NCI-H128 (cell line): Measurements from ENCODE around the gene SOX8.
"Not testable (repeated sequence)": the region's sequence is repeated elsewhere in the genome, so short reads cannot be mapped to it uniquely, and the experiment has no call there.

Experiments used
- DNase-seq: peaks from one replicate; lab custom pipeline; 2025; ENCODE audit not compliant: unreplicated experiment; lab: John Stamatoyannopoulos, UW

SOX8 gene

DNA sequence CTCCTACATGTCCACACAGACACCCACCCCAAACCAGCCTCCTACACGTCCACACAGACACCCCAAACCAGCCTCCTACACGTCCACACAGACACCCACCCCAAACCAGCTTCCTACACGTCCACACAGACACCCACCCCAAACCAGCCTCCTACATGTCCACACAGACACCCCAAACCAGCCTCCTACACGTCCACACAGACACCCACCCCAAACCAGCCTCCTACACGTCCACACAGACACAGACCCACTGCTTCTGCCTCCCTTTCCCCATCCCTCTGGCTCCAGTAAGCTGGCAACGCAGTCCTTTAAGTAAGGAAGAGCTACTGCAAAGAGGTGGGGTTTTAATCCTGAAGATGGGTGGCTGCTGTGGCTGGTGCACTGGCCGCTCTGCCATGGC is 27.8 kb upstream of the SOX8 start:
- DNase-seq: not testable (repeated sequence)

DNA sequence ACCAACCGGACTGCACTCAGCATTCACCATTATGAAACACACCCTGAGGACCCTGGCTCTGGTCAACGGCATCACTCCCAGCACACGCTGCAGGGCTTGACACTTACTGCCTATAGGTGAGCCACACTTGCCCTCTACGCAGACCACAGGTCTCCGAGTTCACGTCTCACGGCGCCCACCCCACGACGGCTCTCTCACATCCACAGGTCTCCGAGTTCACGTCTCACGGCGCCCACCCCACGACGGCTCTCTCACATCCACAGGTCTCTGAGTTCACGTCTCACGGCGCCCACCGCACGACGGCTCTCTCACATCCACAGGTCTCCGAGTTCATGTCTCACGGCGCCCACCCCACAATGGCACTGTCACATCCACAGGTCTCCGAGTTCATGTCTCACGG is 25.8 kb upstream of the SOX8 start:
- DNase-seq: not testable (repeated sequence)

DNA sequence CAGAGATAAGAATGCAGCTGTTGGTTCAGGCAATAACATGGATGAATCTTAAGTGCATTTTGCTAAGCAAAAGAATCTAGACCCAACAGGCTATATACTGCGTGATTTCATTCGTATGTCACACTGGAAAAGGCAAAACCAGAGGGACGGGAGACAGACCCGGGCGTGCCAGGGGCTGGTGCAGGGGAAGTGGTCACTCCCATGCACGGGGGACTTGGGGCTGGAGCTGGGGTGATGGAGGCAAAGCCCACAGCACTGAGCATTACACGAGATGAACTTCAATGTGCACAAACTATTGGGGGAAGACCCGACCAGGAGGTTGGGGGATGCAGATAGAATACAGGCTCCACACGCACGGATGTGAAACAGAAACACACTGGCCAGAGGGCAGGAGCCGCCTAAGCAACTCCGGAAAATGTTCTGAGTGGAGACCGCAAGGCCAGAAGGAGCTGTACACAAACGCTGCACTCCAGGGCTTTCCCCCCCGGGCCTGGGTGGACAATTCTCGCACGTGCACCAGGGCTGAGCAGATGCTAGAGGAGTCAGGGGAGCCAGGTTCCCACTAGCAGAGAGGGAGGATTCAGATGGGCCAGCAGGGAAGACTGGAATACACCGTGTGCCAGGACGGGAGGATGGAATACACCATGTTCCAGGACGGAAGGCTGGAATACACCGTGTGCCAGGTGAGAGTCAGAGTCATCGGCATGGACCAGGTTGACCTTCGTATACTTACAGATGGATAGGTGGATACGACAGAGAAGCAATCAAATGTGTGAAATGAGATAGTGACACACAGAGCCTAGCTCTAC is 22.1 kb upstream of the SOX8 start:
- no peak for DNase-seq

DNA sequence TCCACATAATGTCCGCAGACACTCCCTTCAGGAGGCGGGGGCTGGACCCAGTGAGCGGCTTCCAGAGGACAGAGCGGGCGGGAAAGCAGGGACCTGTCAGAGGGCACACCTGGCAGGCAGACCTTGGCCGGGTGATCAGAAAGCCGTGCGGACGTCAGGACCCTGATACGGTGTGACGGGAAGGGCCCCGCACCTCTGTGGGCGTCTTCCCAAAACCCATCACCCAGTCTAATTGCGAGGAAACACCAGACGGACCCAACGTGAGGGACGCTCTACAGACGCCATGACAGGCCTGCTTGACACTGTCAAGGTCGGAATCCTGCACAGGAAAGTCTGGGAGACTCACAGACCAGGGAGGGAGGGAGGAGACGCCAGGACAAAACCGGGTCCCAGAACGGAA is 19.2 kb upstream of the SOX8 start:
- DNase-seq: no peak

DNA sequence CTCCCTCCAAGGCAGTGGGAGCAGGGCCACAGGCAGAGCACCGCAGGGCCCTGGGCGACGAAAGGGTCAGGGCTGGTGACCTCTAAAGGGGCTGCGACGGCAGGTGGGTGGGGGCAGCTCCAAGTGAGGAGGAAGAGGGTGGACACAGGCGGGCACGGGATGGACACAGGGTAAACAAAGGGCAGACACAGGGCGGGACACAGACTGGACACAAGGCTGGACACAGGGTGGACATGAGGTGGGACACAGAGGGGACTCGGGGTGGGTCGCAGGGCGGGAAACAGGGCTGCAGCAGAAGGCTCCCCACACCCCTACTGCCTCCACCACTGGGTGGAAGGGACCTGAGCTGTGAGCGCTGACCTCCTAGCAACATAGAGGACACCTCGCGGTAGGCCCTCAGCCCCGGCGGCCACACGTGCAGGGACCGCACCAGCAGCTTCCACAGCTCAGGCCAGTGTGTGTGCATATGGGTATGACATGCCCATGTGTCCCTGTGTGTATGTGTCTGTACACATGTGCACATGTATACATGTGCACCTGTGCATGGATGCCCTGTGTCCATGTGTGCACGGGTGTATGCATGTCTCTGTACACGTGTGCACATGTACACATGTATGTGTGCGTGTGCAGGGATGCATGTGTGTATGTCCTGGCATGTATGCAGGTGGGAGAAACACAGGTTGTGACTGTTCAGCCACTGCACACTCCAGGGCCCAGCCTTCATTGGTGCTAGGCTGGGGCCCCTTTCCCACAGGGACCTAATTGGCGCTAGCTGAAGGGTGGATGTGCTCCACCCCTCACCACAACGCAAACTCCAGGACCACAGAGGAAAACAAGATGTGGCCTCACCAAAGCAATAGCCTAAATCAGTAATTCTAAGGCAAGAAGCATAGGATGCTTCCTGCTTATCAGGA is 18.4 kb upstream of the SOX8 start:
- DNase-seq: no peak

DNA sequence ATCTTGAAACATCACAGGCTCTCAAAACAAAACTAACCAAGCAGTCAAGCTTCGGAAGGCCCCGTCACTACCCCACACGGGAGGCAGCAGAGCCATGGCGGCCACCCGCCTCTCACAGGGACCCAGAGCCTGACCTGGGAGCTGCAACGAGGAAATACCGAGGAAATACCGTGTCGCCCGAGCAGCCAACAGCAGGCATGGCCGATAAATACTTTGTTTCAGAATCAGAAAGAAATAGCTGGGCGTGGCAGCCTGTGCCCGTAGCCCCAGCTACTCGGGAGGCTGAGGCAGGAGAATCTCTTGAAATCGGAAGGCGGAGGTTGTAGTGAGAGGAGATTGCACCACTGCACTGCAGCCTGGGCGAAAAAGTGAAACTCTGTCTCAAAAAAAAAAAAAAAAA is 17.7 kb upstream of the SOX8 start:
- no peak for DNase-seq

DNA sequence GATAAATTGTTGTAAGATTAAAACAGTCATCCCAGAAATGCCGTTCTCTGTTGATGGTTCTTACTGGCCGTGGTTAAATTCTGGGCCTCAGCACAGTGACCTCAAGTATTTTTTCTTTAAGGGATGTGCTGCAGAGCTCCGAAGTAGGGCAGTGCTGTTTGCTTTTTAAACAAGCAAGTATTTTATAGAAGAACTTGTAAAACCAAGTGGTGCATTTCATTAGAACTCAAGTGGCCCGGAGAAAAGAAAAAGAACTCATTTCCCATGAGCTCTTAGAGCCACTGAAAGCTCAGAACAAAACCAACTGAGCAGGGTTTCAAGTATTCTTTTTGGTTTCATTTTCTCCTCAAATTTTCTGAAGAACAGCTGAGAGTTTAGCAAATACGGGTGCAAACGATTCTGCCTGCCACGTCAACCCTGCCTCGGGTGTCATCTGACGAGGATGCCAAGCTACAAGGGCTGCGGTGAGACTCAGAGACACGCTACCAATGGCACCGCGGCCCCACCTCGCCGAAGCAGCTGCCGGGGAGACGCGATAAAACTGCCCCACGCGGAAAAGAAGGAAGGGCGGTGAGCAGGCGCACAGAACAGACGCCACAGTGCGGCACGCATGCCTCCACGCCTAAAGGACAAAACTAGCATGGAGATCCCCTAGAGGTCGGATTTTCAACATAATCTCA is 17.1 kb upstream of the SOX8 start:
- DNase-seq: no peak

DNA sequence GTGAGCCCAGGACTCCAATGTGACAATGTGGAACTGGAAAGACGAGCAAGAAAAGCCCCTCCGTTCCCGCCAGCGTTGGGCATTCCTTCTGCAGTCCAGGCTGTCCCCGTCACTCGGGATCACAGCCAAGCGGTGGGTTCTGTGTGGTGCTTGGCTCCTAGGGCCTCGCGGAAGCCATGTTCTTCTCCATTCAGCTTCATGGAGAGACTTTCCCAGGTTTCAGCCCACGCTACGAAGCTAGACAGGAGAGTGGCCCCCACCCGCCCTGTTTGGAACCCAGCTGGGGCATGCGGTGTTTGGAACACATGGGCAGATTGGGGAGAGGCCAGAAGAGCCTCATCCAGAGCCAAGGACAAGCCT is 16.6 kb upstream of the SOX8 start:
- no peak for DNase-seq

DNA sequence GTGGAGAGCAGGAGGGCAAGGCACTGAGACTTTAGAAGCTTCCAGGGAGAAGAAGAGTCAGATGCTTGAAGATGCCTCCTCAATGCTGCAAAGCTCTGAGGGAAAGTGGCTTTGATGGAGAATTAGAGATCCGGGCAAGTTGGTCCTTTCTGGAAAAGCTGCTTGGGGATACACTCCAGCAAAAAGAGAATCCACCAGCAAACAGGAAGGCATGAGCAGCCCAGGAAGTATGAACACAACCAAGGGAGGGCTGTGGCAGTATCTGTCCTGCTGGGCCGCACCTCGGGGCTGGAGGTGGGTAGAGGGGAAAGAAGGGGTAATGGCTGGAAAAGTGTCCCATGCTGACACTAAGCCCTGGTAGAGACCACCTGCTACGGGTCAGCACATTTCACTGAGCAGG is 16.1 kb upstream of the SOX8 start:
- DNase-seq: no peak

DNA sequence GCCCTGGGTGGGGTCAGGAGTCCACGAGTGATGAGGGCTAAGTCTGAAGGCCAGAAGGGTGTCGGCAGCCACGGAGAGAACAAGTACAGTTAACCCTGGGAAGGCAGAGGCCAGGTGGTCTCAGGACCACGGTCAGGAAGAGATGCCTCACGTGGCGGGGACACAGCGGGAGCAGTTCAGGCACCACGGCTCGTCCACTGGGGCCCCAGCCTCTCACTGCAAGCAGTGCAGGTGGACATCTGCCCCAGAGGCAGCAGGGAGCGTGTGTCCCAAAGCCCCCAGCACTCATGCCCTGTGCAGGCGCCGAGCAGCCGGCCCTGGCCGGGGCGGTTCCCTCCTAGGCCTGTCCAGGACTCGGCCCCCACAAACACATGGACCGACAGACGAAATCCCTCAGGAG is 15.5 kb upstream of the SOX8 start:
- no peak for DNase-seq

DNA sequence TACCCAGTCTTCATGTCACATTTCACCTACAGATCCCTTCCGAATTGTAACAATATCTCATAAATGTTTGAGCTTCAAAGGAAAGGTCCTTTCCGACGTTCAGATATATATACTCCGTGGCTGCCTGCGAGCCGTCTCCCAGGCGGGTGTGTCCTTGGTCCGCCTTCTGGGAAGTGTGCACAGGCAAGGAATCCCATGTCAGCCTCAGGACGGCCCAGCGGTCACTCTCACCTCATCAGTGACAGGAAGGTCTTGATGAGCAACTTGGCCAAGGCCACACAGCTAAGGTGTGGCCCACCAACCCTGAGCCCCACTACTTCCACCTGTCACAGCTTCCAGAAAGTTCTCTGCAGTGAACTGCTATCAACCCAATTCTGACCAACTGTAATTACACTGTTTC is 15.1 kb upstream of the SOX8 start:
- DNase-seq: no peak

DNA sequence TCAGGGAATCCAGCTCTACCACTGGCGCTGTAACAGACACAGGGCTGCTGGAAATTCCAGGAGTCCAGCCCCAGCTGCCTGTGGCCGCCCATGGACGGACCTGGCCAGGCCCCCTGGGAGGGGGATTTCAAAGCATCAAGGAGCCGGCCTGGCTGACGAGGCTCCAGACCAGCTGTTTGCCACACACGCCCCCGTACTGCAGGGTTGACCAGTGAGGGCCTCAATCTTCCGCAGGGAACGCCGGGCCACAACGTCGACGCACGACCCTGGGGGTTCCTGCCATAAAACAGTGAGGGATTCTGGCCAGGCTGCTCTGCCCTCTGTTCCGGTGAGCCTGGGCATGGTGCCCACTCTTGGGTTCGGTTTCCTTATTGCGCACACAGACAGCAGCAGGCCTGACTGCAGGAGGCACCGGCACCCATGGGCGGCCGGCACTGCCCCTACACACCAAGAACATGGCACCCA is 14.5 kb upstream of the SOX8 start:
- no peak for DNase-seq

DNA sequence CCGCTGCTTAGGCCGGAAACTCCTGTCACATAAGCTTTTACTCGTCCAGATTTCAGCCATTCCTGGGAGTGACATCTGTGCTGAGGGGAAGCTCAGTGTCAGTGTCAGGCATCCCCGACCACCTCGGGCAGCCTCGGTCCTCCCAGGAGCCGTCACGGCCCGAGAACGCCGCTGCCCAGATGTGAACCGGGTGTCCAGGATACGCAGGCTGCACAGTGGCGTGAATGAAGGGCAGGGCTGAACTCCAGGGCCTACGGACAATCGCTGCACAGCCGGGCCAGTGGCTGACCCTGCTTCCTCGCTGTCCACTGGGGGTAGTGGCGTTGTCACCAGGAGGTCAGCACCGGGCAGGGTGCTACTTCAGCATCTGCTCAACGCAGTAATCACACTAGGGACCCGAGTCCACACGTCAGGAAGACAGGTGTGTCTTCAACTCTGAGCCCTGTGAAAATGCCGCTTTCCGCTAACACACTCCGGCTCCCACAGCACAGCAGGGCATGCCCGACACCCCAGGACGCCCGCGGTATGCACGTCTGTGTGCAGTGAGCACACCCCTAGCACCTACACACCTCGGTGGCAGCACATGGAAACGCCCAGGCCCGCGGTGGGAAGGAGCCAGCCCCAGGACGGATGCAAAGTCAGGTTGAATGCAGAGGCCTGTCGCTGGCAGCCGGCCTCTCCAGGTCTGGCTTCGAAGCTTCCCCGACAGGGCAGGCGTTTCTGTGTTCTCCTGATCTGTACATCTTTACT is 13.8 kb upstream of the SOX8 start:
- DNase-seq: no peak

DNA sequence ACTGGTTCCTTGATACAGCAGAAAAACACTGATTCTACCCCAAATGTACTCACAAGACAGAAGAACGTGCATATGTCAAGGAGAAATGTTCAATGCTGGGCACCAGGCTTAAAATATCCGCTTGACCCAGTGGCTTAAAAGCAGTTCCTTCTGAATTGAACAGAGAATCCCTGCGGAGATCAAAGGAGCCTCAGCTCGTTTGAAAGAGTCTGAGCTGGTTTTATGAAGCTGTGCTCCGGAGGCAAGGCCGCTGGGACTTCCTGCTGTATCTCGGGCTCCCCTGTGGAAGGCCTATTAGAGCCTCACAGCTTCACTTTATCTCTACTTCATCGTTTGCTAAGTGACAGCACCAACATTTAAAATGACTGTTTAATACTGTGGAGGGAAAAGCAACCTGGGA is 12.9 kb upstream of the SOX8 start:
- DNase-seq: no peak

DNA sequence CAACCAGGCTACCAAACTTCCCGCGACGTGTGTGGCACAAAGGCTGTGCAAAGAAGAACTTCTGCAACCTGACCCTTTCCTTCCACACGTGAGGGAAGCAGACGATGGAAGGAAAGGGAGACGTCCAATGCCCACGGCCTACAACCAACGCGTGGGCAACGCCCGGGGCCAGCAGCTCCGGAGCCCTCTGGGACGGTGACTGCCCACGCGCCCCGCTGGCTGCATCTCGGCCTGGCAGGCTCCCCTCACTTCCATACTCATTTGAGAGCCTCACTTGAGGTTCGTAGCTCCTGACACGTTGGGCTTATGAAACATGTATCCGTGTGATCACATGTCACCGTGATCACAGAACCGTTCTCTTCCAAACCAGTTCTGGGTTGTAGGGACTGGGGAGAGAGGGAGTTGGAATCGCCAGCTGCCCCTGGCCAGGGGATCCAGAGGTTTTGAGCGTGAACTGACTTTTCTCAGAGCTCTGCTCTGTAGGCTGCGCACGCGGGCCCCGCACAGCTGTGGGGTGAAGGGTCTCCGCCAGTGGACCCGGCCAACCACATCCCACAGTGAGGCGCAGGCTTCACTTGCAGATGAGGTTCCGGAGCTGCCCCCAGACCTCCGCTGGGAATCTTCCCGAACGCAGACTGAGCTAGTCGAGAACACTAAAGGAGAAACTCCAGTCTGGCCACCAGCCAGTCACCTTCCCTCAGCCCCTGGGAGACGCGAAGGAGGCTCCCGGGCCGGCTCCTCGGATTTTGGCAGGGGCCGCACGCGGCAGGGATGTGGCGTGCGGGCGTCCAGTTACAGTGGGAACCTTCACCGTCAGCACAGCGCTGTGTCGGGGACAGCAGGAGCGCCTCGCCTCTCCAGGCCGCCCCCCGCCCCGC is 11.8 kb upstream of the SOX8 start:
- no peak for DNase-seq

DNA sequence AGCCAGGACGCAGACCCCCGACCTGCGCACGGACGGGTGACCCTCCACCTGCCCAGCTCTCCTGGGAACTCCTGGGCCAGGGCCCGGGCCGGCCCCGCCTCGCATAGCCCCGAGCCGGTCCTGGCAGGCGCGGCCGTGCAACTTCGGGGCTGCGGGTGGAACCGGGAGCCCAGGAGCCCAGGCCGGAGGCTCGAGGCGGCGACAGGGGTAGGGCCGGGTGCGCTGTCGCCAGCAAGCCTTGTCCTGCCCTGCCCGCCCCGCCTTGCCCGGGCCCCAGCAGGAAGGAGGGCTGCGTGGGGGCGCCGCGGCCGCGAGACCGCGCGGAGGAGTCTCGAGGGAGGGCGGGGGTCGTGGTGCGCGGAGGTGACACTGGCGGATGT is 11.2 kb upstream of the SOX8 start:
- no peak for DNase-seq

DNA sequence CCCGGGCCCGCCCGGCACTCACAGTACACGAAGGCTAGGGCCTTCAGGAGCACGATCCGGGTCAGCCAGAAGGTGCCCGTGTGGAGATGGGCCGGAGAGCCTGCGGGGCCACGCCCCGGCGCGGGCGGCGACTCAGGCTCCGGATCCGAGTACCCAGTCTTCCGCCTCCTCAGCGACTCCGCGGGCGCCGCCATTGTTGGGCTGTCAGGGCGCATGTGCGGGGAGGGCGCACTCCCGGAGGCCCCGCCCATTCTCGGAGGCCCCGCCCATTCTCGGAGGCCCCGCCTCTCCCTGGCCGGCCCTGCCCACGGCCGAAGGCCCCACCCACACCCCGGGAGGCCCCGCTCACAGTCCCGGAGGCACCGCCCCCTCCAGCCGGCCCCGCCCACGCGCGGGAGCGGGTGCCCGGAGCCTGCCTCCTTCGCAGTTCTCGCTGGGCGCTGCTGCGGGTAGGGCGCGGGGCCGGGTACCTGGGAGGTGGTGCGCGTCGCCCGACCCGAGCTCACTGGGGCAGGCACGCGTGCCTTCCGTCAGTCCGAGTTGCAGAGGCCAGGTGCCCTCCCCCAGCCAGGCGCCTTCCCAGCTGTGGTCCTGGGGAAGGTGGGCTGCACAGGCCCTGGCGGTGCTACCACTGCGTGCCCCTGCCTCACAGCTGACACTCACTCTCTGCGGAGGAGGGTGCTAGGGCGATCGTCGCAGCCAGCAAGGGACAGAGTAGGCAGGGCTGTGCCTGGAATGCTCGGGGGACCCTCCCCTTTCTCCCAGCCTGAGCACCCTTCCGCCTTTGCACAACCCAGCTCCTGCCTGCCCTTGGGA is 10.6 kb upstream of the SOX8 start, which contains the start of gene LMF1:
Gene LMF1 (minus strand): TSS at position 219 of the 816 bp plus-strand sequence. CDS start 4 bp downstream, at position 215.
- no peak for DNase-seq

DNA sequence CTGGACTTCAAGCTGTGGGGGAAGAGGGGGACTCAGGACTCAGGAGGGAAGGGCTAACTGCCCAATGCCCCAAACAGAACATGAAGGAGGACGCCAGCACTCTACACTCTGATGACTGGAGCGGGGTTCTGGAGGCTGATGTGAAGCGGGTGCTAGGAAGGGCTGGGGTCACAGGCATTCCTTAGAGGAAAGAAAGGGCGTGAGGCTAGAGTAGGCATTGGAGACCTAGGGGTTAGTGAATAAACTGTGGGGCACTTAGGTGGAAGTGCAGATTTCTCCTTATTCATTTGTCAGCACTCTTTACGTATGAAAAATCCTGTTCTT is 10.0 kb upstream of the SOX8 start:
- no peak for DNase-seq

DNA sequence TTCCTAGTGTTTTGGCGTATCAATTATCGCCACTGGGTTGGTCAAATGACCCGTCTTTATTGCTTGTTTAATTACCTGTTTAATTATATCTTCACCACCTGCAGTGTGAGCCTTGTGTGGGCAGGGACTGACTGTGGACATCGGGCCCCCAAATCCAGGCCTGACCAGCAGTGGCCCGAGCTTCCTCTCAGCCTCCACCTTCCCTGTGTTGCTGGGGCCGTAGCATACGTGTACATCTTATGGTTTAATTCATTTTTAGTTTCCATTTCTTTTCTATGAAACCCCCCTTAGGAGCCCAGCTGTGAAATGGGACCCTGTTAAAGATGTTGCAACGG is 9.6 kb upstream of the SOX8 start:
- DNase-seq: no peak
